ENCODE measurements around the gene MICOS13.

DNA sequence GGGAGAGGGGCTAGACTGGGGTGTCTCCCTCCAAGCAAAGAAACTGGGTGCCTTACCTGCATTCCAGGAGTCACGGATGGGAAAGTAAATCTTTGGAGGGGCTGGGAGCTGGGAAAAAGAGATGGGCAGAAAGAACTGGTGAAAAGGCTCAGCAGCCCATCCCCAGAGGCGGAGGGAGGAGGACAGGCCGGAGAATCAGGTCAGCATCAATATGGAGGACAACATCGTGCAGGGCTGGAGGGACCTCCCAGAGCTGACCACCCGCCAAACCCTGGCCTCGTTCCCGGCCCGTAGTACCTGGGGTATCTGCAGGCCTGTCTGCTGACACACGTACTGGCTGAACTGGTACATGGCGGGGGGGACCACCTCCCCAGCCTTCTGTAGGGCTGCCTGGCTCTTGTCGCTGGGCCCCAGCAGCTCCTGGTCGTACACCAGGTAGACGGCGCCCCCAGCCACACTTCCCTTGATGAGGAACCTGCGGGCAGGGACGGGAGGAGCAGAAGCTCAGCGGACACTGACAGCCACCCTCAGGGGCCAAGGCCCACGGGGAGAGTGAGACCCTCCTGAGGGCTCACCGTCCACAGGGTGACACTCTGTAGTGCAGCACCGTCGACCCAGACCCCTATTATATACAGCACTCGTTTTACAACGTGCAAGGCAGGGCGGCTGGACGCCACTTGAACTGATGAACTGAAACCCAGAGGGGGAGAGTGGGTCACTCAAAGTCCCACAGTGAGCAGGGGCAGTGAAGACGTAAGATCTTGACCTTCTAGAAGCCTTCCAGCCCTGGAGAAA lies 830 bp downstream of the MICOS13 start:
- TF ChIP-seq RAD21 (IDR thresholded peaks at IDR 0.05; ENCODE audit: low read length) (no peak), FOSL2 (IDR thresholded peaks at IDR 0.05; ENCODE audit: borderline replicate concordance, low read depth) (no peak), YY1 (IDR thresholded peaks at IDR 0.05; ENCODE audit: low read depth) (no peak), CHD2 (IDR thresholded peaks at IDR 0.05; ENCODE audit: low read length, partially characterized antibody) (no peak), EP300 (IDR thresholded peaks at IDR 0.05; ENCODE audit: borderline replicate concordance in 1 of 2, low read depth in 1 of 2, low read length in 1 of 2) (no peak), POLR2AphosphoS5 (IDR thresholded peaks at IDR 0.05; ENCODE audit: low read depth, low read length) (no peak), TEAD4 (IDR thresholded peaks at IDR 0.05; ENCODE audit: borderline replicate concordance, insufficient read depth) (no peak), TAF1 (IDR thresholded peaks at IDR 0.05; ENCODE audit: borderline replicate concordance, low read depth, low read length) (no peak), SMC3 (IDR thresholded peaks at IDR 0.05; ENCODE audit: low read depth, low read length) (no peak)
- TF ChIP-seq, protein P1, sequence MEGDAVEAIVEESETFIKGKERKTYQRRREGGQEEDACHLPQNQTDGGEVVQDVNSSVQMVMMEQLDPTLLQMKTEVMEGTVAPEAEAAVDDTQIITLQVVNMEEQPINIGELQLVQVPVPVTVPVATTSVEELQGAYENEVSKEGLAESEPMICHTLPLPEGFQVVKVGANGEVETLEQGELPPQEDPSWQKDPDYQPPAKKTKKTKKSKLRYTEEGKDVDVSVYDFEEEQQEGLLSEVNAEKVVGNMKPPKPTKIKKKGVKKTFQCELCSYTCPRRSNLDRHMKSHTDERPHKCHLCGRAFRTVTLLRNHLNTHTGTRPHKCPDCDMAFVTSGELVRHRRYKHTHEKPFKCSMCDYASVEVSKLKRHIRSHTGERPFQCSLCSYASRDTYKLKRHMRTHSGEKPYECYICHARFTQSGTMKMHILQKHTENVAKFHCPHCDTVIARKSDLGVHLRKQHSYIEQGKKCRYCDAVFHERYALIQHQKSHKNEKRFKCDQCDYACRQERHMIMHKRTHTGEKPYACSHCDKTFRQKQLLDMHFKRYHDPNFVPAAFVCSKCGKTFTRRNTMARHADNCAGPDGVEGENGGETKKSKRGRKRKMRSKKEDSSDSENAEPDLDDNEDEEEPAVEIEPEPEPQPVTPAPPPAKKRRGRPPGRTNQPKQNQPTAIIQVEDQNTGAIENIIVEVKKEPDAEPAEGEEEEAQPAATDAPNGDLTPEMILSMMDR (IDR thresholded peaks at IDR 0.05) = no peak
- TF ChIP-seq, protein P2, sequence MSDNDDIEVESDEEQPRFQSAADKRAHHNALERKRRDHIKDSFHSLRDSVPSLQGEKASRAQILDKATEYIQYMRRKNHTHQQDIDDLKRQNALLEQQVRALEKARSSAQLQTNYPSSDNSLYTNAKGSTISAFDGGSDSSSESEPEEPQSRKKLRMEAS (IDR thresholded peaks at IDR 0.05; ENCODE audit: low read depth) = no peak
- TF ChIP-seq, protein P3, sequence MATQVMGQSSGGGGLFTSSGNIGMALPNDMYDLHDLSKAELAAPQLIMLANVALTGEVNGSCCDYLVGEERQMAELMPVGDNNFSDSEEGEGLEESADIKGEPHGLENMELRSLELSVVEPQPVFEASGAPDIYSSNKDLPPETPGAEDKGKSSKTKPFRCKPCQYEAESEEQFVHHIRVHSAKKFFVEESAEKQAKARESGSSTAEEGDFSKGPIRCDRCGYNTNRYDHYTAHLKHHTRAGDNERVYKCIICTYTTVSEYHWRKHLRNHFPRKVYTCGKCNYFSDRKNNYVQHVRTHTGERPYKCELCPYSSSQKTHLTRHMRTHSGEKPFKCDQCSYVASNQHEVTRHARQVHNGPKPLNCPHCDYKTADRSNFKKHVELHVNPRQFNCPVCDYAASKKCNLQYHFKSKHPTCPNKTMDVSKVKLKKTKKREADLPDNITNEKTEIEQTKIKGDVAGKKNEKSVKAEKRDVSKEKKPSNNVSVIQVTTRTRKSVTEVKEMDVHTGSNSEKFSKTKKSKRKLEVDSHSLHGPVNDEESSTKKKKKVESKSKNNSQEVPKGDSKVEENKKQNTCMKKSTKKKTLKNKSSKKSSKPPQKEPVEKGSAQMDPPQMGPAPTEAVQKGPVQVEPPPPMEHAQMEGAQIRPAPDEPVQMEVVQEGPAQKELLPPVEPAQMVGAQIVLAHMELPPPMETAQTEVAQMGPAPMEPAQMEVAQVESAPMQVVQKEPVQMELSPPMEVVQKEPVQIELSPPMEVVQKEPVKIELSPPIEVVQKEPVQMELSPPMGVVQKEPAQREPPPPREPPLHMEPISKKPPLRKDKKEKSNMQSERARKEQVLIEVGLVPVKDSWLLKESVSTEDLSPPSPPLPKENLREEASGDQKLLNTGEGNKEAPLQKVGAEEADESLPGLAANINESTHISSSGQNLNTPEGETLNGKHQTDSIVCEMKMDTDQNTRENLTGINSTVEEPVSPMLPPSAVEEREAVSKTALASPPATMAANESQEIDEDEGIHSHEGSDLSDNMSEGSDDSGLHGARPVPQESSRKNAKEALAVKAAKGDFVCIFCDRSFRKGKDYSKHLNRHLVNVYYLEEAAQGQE (IDR thresholded peaks at IDR 0.05; ENCODE audit: low read depth, low read length) = no peak

All from SK-N-SH (cell line).